GM18517 (cell line): ENCODE measurements around the gene COX10.
"Not testable (repeated sequence)": the region's sequence is repeated elsewhere in the genome, so short reads cannot be mapped to it uniquely, and the experiment has no call there.

Experiments
- ATAC-seq: cut with Tn5 transposase; IDR thresholded peaks from one replicate; pipeline ENCODE4 v1.9.1; 2021; ENCODE audit warnings: mild to moderate bottlenecking, moderate library complexity; ENCODE audit not compliant: unreplicated experiment

Gene COX10

GRCh38 chr17:14239271-14239670 lies 170.0 kb downstream of the COX10 start:
- not testable (repeated sequence) for ATAC-seq

- ATAC-seq, result no peak
These were observed 175.7 kb downstream of the COX10 start for GRCh38 chr17:14245002-14245401.

- no peak for ATAC-seq
These were observed 176.3 kb downstream of the COX10 start for GRCh38 chr17:14245629-14246028.
